GM19372 (cell line): Measurements from ENCODE around the gene IRX6.

Experiments used
- ATAC-seq: cut with Tn5 transposase; IDR thresholded peaks from one replicate; pipeline ENCODE4 v1.9.1; 2021; ENCODE audit warnings: mild to moderate bottlenecking, low read depth, moderate library complexity; ENCODE audit not compliant: unreplicated experiment

IRX6 gene

DNA sequence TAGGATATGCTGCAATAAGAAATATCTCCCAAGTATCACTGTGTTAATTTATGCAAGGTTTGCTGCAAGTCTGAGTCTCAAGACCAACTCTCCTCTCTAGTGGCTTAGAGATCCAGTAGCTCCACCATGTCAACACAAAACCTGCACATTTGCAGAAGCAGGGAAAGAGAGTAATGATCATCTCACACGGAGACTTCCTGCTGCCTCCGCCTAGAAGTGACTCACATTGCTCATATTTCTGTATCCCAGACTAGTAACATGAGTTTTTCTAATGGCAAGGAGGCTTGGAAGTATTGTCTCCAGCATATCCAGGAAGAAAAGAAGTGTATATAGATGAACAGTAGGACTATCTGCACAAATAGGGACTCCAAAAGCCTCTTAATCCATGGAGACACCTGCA lies 15.0 kb upstream of the IRX6 start:
- ATAC-seq, result no peak

DNA sequence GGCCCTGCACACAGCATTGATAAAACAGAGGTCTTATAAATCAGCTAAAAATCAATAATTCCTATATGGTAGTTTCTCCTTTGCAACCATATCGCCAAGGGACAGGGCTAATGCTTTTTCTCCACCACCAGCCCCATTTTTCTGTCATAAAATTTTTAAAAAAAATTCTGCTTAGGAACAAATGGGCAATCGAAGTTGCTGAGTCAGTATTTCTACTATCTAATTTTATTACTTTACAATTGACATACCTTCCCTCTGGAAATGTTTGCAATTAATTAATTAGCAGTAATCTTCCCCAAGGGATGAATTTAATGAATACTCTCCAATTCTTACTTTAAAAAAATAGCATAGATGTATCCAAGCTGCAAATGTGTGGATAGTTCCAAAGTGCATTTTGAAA lies 1.7 kb upstream of the IRX6 start:
- no peak for ATAC-seq

DNA sequence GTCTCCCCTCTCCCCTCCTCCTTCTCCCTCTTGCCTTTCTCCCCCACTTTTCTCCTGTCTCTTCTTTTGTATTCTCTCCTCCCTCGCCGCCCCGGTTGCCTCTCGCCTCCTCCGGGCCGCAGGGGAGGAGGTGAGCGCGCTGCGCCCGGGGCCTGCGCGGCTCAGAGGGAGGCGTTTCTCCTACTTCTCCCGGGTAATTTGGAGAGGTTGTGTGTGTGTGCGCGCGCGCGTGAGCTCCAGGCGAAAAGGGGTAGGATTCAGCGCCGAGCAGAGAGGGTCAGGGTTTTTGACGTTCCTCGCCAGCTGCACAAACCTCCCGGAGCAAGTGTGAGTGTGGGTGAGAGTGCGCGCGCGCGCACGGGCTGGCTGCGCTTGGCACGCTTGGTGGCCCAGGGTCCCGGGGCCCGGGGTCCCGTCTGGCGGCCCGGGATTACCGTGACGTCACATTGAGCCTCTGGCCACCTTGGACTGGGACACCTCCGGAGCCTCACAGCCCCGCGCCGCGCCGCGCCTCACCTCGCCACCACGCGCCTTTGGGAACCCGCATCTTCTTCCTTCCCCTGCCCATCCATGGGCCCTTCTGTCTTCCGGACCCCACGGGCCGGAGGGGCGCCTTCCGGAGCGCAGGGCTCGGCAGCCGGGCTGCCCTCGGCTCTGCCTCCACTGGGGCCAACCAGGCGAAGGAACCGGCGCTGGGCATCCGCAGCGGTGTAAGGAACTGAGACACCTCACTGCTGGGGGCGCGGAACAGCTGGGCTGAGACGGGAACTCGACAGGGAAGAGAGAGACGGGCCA lies 479 bp downstream of the IRX6 start:
- no peak for ATAC-seq

DNA sequence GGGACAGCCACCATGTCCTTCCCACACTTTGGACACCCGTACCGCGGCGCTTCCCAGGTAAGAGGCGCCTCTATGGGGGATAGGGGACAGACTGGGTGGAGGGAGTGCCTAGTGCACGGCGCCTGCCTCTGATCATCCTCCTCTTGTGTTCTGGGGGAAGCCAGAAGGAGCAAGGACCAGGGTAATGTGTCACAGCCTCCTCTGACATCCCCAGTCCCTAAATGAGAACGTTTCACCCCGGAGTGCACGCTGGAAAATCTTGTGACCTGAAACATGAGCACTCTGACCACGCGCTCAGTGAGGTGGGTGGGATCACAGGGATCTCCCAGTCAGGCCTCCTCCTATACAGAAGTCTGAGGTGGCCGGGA lies 1.1 kb downstream of the IRX6 start:
- ATAC-seq, result no peak

DNA sequence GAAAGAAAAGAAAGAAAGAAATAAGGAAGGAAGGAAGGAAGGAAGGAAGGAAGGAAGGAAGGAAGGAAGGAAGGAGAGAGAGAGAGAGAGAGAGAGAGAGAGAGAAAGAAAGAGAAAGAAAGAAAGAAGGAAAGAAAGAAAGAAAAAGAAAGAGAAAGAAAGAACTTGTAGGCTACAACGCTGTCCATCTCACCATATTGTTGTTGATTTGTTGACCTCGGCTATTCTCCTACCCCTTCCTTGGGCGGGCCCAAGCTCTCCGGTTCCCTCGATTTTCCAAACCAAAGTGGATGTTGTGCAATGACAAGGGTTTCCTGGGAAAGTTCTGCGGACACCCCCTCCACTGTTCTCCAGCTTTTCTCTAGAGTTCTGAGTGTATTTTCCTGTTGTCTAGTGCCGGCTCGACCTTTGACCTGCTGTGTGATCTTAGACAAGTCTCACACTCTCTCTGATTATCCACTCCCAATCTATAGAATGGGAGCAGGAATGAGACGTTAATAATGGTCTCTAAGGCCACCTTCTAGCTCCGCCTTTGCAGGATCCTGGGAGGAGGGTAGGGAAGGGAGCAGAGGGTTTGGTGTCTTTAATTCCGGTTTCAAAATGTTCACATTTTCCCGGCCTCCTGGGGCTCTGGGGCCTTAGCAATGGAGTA lies 1.6 kb downstream of the IRX6 start:
- no peak for ATAC-seq

DNA sequence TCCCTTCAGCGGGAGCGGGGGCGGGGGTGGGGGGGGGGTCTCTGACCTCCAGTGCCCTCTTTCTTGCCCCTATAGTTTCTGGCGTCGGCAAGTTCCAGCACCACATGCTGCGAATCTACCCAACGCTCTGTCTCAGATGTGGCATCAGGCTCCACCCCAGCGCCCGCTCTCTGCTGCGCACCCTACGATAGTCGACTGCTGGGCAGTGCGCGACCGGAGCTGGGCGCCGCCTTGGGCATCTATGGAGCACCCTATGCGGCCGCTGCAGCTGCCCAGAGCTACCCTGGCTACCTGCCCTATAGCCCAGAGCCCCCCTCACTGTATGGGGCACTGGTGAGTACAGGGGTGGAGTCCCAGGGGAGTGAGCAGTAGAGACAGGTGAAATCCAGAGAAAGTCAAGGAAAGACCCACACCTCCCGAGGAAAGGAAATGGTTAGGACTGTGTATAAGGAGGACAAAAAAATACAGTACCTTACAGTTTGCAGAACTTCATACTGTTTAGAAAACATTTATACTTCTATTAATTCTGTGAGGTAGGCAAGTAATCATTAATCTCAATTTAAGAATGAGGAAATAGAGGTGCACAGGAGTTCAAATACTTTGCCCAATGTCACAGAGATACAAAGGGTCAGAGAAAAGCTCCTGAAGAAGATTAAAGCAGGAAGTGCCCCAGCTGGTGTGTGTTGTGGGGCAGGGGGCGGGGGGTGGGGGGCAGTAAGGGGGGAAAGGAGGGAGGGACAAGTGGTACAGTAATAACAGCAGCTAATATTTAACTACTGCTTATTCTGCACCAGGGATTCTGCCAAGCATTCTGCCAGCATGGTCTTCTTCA lies 2.5 kb downstream of the IRX6 start:
- ATAC-seq, result no peak

DNA sequence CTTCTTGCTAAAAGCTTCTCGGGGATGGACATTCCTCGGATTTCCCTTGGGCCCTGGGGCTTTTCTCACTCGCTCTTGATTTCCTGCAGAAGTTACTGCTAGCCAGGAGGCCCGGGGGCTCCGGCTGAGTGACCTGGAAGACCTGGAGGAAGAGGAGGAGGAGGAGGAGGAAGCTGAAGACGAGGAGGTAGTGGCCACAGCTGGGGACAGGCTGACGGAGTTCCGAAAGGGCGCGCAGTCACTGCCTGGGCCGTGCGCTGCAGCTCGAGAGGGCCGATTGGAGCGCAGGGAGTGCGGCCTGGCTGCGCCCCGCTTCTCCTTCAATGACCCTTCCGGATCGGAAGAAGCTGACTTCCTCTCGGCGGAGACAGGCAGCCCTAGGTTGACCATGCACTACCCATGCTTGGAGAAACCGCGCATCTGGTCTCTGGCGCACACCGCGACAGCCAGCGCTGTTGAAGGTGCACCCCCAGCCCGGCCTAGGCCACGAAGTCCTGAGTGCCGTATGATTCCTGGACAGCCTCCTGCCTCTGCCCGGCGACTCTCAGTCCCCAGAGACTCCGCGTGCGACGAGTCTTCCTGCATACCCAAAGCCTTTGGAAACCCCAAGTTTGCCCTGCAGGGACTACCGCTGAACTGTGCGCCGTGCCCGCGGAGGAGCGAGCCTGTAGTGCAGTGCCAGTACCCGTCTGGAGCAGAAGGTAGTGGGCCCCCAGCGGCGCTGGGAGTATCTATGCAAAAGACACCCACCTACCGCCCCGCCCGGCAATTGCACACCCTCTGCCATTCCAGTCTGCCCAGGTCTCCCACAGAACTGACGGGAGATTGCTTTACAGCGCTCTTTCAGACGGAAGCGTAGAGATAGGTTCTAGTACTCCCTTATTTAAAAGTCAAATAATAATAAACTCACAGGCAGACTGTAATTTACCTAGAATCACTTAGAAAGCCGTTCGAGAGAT lies 4.9 kb downstream of the IRX6 start:
- no peak for ATAC-seq

DNA sequence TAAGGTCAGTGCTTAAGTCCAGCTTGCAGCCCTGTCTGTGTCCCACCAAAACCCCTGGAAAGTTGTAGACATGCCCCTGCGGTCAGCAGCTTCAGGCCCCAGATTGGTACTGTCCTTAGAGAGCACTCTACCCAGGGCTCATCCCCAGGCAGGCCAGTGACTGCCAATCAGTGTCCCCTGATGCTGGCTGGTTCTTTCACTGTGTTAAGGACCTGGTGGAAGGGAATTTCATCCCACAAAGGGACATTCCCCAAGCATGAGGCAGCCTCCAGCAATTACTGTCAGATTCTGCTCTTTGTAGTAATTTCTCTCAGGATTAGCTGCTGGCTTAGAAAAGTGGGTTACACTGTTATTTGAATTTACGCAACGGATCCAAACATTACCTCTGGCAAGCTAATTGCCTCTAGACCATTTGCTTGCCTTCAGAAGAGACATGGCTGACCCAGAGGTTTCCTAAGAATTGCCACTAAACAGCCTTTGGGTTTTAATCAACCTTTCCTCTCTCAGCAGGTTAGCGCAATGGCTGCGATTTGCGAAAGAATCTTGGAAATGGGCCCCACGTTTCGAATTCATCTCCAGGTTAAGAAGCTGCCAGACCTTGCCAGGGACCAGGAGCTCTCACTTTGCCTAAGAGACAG lies 5.9 kb downstream of the IRX6 start:
- ATAC-seq, result no peak

DNA sequence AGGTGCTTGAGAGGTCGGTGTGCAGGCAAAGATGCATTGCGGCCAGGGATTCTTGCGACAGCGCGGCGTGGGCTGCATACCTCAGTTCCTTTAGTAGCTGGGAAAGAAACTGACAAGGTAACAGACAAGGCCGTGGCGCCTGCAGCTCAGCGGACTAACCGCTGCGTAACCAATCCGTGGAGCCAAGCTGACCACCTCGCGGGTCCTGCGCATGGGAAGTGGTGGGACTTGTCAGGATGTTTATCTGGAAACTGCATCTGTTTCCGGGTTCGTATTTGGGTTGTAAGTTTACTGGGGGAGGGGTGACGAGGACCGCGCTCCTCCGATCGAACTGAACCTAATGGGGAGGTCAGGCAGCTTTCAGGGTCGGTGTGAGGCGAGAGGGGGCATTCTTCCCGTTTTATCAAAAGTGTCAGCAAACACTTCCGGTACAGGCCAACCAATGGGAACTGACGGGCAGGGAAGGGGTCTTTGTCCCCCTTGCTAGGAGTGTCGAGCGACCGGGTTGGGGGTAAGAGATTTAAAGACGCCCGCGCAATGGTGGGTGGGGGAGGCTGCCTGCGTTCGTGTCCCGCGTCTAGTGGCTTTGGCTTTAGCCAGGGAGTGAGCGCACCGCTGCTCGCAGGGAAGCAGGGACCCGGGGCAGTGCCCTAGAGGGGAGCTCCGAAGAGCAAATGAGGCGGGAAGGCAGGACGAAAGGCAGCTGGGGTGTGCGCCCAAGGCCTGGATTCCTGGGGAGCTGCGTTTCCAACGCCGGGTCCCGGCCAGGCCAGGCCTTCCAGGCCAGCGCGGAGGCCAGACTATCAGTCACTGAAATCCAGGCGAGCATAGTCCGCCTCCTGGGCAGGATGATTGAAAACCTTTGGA lies 7.0 kb downstream of the IRX6 start:
- no peak for ATAC-seq

DNA sequence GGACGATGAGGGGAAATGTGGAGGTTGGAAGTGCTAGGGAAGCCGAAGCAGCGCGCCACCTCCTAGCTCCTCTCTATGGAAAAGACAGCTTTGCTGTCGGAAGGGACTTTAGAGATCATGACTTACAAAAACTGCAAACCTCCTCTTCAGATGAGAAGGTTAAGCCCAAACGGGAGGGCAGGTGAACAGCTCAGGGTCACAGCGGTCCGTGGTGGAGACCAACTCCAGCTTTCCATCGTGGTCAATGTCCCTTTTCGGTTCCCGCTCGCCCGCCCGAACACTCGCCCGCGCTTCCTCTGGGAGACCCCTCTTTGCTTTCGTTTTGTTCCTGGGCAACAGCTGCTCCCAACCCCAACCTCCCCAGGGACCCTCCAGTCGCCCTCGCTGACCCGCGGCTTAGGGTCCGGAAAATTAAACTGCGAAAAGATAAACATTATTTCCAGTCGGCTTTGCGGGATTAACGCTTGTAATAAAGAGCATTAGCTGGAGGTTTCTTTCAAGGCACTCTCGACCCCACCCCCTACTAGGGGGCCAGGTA lies 7.7 kb downstream of the IRX6 start:
- no peak for ATAC-seq

DNA sequence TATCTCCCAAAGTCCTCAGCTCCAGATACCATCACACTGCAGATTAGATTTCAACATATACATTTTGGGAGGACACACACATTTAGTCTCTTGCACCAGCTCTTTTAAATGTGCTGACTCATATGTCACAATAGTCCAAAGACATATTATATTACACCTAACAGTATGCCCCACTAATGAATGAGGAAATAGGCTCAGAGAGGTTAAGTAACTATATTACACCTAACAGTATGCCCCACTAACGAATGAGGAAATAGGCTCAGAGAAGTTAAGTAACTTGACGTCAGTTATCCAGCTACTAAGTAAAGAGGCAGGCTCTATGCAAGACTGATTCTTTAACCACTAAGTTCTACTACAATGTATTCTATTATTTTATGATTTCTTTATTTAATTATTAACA lies 9.7 kb downstream of the IRX6 start:
- no peak for ATAC-seq

DNA sequence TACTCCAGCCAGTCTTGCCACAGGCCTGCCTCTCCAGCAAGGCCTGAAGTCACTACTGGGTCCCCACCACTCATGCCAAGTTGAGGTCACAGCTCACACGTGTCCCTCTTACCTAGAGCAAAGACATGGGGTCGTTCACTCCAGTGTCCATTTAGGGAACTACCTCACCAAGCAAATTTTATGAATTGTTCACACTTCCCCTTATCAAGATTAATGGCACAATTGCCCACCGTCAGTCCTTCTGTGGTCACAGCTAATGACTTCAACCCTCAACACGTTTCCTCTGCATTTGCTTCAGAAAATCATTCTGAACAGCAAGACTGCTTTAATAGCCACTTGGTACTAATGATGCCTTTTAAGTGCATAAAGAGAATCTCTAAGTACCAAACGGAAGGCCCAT lies 14.6 kb downstream of the IRX6 start:
- ATAC-seq, result no peak

DNA sequence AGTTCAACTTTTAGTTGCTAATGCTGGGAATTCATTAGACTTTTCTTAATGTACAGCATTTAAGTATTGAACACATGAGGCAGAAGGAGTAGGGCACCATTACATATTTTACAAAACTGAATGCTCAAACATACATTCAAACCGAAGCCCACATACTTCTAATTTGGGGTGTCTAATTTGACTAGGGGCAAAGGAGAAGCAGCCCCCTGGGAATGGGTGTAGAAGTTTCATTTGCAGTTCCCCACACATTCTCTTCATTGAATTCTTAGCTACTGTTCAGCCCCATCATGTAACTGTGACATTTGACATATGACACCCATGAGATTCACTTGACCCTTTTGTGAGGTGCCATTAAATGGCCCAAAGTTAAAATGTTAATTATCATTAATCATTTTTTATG lies 16.4 kb downstream of the IRX6 start:
- ATAC-seq, result no peak

DNA sequence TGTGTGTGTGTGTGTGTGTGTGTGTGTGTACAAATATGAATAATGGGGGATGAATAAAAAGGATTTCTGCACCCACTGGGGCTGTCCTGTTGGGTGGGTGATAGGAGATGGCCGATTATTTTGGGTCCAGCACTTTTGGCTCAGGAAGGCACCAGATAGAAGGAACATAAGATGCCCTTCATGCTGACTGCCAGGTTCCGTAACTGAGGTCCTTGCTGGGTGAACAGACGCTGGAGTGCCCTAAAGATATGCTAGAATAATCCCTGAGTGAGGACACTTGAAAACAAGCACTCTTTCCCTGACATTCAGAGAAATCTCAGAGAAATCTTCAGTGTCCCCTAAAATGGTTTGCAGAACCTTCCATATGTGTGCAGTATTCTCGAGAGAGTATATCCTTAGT lies 17.7 kb downstream of the IRX6 start:
- no peak for ATAC-seq

DNA sequence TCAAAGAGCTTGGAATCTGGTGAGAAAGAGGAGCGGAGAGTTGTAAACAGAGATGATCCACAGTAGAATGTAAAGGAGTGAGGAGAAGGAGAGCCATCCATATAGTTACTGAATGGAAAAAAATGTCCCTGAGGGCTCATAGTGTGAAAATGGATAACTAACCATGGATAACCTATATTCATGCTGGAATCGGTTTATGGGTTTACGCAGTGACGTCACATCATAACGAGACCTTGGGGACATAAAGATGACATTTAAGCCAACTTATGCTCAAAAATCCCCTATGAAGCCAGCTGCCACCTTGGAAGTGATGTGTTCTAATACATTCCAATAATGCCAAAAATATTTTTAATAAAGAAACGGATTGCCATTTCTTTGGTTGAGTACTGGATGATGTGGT lies 22.5 kb downstream of the IRX6 start:
- no peak for ATAC-seq

DNA sequence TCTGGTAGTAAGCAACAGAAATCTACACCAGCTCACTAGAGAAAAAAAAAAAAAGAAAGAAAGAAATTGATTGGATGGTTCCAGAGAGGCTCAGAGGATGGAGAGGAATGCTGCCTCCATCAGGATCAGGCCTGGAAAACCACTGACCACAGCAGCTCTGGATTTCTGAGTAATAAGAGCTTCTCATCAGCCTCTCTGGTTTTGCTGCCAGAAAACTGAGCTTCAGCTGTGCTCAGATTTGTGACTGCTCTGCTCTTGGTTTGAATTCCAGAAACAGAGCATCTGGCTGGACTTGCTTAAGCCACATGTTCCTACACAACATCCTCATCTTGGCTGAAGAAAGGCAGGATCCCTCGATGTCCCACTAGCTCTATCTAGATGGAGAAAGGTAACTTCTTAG lies 25.9 kb downstream of the IRX6 start:
- no peak for ATAC-seq

DNA sequence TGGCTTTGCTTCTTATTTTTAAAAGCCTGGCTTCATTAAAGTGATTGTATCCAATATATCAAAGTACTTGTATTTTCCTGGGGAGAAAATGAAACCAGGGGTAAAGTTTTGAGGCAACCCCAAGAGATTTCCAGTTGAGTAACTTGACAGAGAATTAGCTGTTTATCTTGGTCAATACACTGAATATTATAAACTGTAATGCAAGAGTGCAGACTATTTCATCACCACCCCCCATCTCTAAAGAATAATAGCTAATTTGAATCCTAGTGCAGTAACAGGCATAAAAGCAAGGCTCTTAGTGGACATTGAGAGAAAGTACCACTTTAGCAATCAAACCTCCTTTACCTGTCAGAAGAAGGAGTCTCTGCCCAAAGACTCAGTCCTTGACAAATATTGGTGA lies 27.0 kb downstream of the IRX6 start:
- ATAC-seq, result no peak

DNA sequence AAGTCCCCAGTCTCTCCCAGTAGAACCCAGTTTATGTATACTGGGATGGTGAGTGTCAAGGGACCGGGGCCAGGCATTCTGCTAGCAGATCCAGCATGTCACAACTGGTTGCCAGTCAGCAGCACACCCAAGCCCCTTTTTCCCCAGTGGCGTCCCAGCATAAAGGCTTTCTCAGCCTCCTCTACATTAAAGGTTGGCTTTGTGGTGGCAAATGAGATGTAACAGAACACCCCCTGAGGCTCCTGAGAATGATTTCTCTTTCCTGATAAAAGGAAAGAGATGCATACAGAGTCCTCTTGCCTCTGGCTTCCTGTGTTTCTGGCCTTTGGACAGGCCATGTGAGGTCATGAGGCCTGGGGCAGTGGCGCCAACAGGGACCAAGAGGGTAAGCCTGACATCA lies 27.9 kb downstream of the IRX6 start:
- ATAC-seq, result no peak

DNA sequence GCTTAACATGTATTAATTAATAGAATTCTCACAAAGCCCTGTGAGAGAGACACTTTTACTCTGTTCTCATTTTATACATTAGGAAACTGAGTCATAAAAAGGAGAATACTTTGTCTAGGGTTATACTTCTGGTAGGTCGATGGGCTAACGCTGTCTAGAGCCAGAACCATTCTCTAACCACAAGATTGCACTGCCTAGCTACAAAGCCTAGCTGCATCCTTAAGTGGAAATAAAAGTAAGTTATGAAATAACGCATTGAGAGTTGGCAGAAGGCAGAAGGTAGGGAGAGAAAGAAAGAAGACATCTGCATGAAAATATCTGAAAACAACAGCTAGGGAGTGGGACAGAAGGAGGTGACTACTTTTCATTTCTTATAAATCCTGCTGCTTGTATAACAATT lies 33.2 kb downstream of the IRX6 start:
- ATAC-seq, result no peak
